ENCODE data around the gene MEF2D.

Gene MEF2D

GRCh38 chr1:156470473-156470872 lies 30.1 kb downstream of the MEF2D start:
- TF ChIP-seq CTCF (IDR thresholded peaks at IDR 0.05) = no peak
- no peak for DNase-seq (ENCODE audit: low spot score)
- H3K27ac ChIP-seq = peak overlapping the region; percentile 82 to 91

DNA sequence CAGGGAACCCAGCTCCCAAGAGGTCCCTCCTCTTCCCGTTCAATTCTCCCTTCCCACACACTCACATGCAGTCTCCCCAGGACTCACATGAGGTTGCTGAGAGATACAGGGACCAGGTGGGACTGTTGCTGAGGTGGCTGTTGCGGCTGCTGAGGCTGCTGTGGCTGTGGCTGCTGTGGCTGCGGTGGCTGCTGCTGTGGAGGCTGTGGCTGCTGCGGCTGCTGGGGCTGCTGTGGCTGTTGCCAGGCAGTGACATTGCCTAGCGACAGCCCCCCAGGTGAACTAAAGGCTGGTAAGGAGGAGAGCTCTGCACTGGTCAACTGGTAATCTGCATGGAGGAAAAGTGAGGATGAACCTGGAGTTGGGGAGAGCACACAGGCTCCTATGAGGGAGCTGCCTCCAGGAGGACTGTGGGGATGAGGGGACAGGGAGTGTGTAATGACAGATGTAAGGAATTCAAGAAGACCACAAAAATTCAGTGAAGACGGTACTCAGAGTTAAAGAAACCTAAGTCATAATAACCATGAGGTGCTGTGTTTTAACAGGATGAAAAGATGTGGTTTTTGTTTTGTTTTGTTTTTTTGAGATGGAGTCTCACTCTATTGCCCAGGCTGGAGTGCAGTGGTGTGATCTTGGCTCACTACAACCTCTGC lies 31.8 kb downstream of the MEF2D start:
- TF ChIP-seq CTCF (IDR thresholded peaks at IDR 0.05) = no peak
- Histone ChIP-seq H3K27ac (peak overlapping the region; percentile 43 to 67), H3K4me3 (no peak overlapping the region)
- DNase-seq (ENCODE audit: low spot score) = no peak

More at GRCh38 chr1:156470473-156470872, 30.1 kb downstream of the MEF2D start:
- no peak overlapping the region for H3K4me3 ChIP-seq

- peak overlapping the region; percentile 49 to 67 for H3K27ac ChIP-seq
- TF ChIP-seq CTCF (IDR thresholded peaks at IDR 0.05) = no peak
- DNase-seq (ENCODE audit: low spot score) = no peak
- H3K4me3 ChIP-seq = no peak overlapping the region
These were observed 32.7 kb downstream of the MEF2D start for GRCh38 chr1:156467906-156468305.

DNA sequence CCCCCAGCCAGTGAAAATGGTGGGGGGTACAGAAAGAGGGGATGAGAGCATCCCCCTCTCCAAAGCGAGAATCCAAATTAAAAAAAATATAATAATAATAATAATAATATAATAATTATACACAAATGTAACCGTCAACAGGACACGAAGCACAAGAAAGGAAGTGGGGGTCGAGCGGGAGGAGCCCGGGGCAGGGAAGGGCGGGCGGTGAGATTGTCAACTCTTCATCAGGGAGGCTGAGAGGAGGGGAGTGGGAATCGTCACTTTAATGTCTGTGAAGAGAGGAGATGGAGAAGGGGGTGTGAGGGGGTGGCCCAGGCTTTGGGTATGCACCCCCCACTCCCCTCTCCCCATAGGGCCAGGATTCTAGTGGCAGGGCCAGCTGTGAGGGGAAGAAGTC lies 33.2 kb downstream of the MEF2D start:
- TF ChIP-seq CTCF (IDR thresholded peaks at IDR 0.05) = no peak
- H3K27ac ChIP-seq = peak overlapping the region; percentile 76 to 87
- no peak overlapping the region for H3K4me3 ChIP-seq
- no peak for DNase-seq (ENCODE audit: low spot score)

DNA sequence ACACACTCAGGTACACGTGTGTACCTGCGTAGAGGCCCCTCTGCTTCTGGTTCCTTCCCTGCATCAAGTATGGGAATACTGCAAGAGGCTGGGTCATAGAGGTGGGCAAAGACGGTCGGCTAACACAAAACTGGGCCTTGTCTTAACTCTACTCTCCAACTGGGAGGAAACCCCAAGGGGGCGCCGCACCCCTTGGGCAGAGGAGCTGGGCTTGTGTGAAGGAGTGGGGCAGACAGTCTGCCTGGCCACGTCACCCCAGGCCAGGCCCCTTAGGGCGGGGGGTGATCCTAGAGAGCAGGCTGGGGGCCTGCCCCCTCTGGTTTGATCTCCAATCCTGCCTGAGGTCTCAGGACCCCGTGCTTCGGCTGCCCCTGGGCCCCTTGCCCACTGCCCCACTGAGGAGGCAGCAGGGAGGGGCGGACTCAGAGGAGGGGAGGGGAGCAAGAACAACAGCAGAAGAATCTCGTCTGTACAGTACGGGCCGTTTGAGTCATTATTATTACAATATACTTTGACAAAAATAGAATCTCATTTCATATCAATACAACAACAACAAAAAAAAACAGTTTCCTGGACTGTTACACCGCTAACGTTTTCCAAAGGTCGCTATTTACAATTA lies 34.7 kb downstream of the MEF2D start:
- no peak for DNase-seq (ENCODE audit: low spot score)
- Histone ChIP-seq H3K4me3 (peak overlapping the region; percentile 8), H3K27ac (peak overlapping the region; percentile 76 to 87)
- TF ChIP-seq CTCF (IDR thresholded peaks at IDR 0.05) = no peak

DNA sequence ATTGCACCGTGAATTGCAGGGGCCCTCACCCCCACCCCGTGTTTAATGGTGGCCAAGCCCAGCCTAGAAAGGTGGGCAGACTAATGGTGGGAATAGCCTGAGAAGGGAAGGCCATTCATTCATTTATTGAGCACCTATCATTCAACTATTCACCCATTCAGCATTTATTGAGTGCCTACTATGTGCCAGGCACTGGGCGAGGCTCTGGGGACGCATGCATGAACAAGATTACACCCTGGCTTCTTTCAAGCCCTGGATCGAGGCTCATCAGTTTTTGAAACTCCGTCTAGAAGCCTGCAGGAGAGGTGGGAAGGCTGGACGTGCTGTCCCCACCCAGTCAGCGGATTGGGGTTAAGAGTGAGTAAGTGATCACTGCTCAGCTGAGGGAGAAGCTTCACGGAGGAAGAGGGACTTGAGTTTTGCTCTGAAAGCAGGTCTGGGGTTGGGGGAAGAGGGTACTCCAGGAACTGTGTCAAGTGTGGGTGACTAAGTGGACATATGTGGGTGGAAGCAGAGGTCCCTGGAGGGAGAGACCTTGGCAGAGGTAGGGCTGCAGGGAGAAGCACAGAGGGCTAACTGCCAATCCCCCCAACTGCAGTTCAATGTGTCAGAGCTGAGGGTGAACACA lies 35.6 kb downstream of the MEF2D start:
- TF ChIP-seq CTCF (IDR thresholded peaks at IDR 0.05) = no peak
- Histone ChIP-seq H3K27ac (peak overlapping the region; percentile 76 to 87), H3K4me3 (peak overlapping the region; percentile 8)
- no peak for DNase-seq (ENCODE audit: low spot score)

Data from coronary artery (tissue), 2 donors.